ENCODE data around the gene DDX28. TPM values are rescaled to one million over a fixed set of nuclear protein-coding genes. Genes with fewer than 3 reads are reported as not detected.
"Not testable (repeated sequence)": the region's sequence is repeated elsewhere in the genome, so short reads cannot be mapped to it uniquely, and the experiment has no call there.

Gene DDX28
- total and polyA plus RNA-seq, 7 donors = 10.0 to 20.2 (median 12.6) TPM

DNA sequence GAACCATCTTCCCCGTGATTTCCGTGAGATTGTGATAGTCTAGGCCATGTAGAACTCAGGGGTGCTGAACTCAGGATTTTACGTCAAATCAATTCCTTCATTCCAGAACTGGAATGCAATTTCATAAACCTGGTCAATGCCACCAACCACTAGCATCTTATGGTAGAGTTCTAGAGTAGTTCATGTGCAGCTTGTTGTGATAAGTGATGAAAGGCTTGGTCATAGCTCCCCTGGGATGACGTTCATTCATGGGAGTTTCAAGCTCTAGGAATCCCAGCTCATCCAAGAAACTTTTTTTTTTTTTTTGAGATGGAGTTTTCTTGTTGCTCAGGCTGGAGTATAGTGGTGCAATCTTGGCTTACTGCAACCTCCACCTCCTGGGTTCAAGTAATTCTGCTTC, 20.0 kb downstream of the DDX28 start:
- no peaks in the 10 kb centered on the region for H3K27me3 ChIP-seq (ENCODE audit: insufficient read depth in 3 of 3, low read length in 2 of 3)
- H3K4me1 ChIP-seq = no peaks in the 10 kb centered on the region
- ATAC-seq (no peak), DNase-seq (no peak)
- no peak overlapping the region for H3K4me3 ChIP-seq
- WGBS, 3 donors = 78 to 83% (median 80%) methylated on average over 4 of the region's 4 CpGs
- H3K36me3 ChIP-seq (ENCODE audit: insufficient read depth in 1 of 2, low read depth in 1 of 2) = no peaks in the 10 kb centered on the region
- TF ChIP-seq, protein P1, sequence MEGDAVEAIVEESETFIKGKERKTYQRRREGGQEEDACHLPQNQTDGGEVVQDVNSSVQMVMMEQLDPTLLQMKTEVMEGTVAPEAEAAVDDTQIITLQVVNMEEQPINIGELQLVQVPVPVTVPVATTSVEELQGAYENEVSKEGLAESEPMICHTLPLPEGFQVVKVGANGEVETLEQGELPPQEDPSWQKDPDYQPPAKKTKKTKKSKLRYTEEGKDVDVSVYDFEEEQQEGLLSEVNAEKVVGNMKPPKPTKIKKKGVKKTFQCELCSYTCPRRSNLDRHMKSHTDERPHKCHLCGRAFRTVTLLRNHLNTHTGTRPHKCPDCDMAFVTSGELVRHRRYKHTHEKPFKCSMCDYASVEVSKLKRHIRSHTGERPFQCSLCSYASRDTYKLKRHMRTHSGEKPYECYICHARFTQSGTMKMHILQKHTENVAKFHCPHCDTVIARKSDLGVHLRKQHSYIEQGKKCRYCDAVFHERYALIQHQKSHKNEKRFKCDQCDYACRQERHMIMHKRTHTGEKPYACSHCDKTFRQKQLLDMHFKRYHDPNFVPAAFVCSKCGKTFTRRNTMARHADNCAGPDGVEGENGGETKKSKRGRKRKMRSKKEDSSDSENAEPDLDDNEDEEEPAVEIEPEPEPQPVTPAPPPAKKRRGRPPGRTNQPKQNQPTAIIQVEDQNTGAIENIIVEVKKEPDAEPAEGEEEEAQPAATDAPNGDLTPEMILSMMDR (IDR thresholded peaks at IDR 0.05) = no peak
- no peaks in the 10 kb centered on the region for H3K9me3 ChIP-seq
- H3K27ac ChIP-seq = no peak overlapping the region
- intact Hi-C loops (cut with DNase I) = no loop called here

DNA sequence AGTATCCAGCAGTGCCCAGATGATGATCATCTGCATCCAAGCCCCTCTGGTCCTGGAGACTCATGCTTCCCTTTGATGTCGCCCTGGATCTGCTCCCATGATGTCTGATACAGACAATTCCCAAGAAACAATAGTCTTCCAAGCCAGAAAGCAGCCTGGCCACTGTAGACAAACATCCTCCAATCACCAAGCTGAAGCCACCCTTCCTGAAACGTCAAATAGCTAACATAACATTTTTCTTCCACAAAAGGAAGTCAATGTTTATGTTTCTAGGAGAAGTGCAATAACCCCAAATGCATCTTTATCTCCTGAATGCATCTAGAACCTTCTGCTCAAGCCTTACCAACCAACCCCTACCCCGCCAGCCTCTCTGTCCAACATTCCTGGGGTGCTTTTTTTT, 22.6 kb downstream of the DDX28 start:
- peak overlapping the region; percentile 41 for H3K27ac ChIP-seq
- no peaks in the 10 kb centered on the region for H3K27me3 ChIP-seq (ENCODE audit: insufficient read depth in 3 of 3, low read length in 2 of 3)
- no peak overlapping the region for H3K4me3 ChIP-seq
- intact Hi-C loops (cut with DNase I) = no loop called here
- H3K4me1 ChIP-seq = no peaks in the 10 kb centered on the region
- TF ChIP-seq, protein P1 (IDR thresholded peaks at IDR 0.05) = no peak
- ATAC-seq (no peak), DNase-seq (no peak)
- H3K36me3 ChIP-seq (ENCODE audit: insufficient read depth in 1 of 2, low read depth in 1 of 2) = no peaks in the 10 kb centered on the region
- H3K9me3 ChIP-seq = no peaks in the 10 kb centered on the region
- 48 to 58% (median 51%) methylated on average over 3 of the region's 3 CpGs for WGBS, 3 donors

DNA sequence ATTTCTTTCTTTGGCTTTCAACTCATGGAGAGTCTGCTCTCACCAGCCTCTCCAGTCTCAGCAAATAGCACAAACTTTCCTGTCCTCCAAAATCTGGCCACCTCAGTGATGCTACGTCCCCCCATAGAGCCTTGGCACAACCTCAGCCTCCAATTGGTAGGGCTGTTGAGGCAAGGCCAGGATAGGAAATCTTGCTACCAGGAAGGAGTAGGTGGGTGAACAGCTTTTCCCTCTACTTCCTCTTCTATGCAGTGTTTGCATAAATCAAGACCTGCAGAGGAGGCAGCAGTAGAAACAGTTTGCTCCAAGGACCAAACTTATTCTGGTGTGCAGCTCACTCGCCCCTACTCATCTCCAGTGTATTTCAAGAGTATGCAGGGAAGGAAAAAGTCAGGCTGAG, 23.0 kb downstream of the DDX28 start:
- DNase-seq (no peak), ATAC-seq (peak in 1 of 4 donors; percentile 14)
- Histone ChIP-seq H3K9me3 (no peaks in the 10 kb centered on the region), H3K4me1 (no peaks in the 10 kb centered on the region), H3K4me3 (peak overlapping the region; percentile 4), H3K27me3 (ENCODE audit: insufficient read depth in 3 of 3, low read length in 2 of 3) (no peaks in the 10 kb centered on the region), H3K27ac (peak overlapping the region; percentile 41), H3K36me3 (ENCODE audit: insufficient read depth in 1 of 2, low read depth in 1 of 2) (no peaks in the 10 kb centered on the region)
- TF ChIP-seq, protein P1 (IDR thresholded peaks at IDR 0.05) = no peak
- intact Hi-C loops (cut with DNase I) = no loop called here
- WGBS, 3 donors = 57 to 70% (median 66%) methylated on average over 2 of the region's 2 CpGs

DNA sequence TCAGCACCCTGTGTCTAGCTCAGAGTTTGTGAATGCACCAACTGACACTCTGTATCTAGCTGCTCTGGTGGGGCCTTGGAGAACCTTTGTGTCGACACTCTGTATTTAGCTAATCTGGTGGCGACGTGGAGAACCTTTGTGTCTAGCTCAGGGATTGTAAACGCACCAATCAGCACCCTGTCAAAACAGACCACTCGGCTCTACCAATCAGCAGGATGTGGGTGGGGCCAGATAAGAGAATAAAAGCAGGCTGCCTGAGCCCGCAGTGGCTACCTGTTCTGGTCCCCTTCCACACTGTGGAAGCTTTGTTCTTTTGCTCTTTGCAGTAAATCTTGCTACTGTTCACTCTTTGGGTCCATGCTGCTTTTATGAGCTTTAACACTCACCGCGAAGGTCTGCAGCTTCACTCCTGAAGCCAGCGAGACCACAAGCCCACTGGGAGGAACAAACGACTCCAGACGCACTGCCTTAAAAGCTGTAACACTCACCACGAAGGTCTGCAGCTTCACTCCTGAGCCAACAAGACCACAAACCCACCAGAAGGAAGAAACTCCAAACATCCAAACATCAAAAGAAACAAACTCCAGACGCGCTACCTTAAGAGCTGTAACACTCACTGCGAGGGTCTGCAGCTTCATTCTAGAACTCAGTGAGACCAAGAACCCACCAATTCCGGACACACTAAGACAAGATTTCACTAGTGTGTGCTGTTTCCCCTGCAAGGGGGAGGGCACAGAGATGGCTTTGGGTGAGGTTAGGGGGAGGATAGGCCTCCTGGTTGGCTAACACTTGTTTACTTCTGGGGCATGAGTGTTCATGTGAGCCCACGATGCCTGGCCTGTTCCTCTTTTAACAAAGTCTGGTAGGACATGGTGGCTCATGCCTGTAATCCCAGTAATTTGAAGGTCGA, 24.0 kb downstream of the DDX28 start, which contains the start of gene DPEP2:
TSS of gene DPEP2 (minus strand) at position 706 of the 910 bp plus-strand sequence. CDS start 6,272 bp downstream, outside the sequence.
- DNase-seq; H3K36me3 ChIP-seq (ENCODE audit: insufficient read depth in 1 of 2, low read depth in 1 of 2); H3K27me3 ChIP-seq (ENCODE audit: insufficient read depth in 3 of 3, low read length in 2 of 3); intact Hi-C loops (cut with DNase I); H3K9me3 ChIP-seq; H3K4me1 ChIP-seq: not testable (repeated sequence)
- WGBS, 3 donors = 63 to 75% (median 67%) methylated on average over 18 of the region's 18 CpGs
- ATAC-seq = peak in 3 of 4 donors; percentile 33 to 44 (median 35)
- Histone ChIP-seq H3K4me3 (peak within 1 kb of the TSS; percentile 4), H3K27ac (peak within 1 kb of the TSS; percentile 41)

DNA sequence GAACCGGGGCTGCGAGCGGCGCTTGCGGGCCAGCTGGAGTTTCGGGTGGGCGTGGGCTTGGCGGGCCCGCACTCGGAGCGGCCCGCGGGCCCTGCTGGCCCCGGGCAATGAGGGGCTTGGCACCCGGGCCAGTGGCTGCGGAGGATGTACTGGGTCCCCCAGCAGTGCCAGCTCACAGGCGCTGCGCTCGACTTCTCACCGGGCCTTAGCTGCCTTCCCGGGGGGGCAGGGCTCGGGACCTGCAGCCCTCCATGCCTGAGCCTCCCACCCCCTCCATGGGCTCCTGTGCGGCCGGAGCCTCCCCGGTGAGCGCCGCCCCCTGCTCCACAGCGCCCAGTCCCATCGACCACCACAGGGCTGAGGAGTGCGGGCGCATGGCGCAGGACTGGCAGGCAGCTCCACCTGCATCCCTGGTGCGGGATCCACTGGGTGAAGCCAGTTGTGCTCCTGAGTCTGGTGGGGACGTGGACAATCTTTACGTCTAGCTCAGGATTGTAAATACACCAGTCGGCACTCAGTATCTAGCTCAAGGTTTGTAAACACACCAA, 24.7 kb downstream of the DDX28 start:
- DNase-seq; H3K9me3 ChIP-seq; H3K4me1 ChIP-seq; H3K27me3 ChIP-seq (ENCODE audit: insufficient read depth in 3 of 3, low read length in 2 of 3); H3K4me3 ChIP-seq; intact Hi-C loops (cut with DNase I); H3K36me3 ChIP-seq (ENCODE audit: insufficient read depth in 1 of 2, low read depth in 1 of 2); H3K27ac ChIP-seq; ATAC-seq: not testable (repeated sequence)
- WGBS, 3 donors = 91 to 96% (median 92%) methylated on average over 25 to 36 of the region's 36 CpGs
